ENCODE data around the gene LPAR3.

Gene LPAR3

DNA sequence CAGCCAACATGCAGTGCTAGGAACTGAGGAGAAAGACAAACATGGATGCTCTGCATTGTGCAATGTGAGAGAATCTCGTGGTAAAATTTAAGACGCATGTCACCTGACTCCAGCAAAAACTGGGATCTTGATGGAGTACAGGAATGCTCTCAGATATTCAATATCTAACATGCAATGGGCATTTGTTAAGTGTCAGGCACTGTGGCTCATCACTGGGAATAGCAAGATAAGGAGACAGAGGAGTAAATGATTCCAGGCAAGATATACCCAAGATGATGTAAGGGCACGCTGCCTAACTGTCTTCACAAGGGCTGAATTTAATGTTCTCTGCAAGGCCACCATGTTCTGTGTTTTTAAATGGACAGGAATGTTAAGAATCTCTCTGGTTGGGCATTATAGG lies 67.8 kb downstream of the LPAR3 start:
- in situ Hi-C loops (cut with MboI; ENCODE audit: low sequenced_read_pairs, unreplicated experiment): no loop called here
- DNase-seq (ENCODE audit: low spot score): no peak
- TF ChIP-seq, protein P1, sequence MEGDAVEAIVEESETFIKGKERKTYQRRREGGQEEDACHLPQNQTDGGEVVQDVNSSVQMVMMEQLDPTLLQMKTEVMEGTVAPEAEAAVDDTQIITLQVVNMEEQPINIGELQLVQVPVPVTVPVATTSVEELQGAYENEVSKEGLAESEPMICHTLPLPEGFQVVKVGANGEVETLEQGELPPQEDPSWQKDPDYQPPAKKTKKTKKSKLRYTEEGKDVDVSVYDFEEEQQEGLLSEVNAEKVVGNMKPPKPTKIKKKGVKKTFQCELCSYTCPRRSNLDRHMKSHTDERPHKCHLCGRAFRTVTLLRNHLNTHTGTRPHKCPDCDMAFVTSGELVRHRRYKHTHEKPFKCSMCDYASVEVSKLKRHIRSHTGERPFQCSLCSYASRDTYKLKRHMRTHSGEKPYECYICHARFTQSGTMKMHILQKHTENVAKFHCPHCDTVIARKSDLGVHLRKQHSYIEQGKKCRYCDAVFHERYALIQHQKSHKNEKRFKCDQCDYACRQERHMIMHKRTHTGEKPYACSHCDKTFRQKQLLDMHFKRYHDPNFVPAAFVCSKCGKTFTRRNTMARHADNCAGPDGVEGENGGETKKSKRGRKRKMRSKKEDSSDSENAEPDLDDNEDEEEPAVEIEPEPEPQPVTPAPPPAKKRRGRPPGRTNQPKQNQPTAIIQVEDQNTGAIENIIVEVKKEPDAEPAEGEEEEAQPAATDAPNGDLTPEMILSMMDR (IDR thresholded peaks at IDR 0.05; ENCODE audit: borderline replicate concordance, control extremely low read depth, extremely low read depth, insufficient read depth, missing control alignments): no peak

DNA sequence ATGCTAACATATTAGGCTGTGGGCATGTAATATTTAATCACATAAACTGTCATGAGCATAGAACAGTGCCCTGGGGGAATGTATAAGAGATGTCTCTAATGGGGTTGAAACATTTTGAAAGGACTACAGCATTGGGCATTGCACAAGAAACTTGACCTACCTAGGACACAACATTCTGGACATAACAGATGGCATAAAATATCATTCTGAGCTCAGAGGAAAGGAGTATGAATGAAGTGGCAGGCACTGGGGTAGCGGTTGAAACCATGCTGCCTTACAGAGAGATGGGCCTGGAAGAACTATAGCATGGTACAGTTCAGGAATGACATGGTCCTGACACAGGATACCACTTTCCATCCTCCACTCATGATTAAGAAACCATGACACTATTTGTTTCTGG lies 69.0 kb downstream of the LPAR3 start:
- DNase-seq (ENCODE audit: low spot score): no peak
- in situ Hi-C loops (cut with MboI; ENCODE audit: low sequenced_read_pairs, unreplicated experiment): no loop called here
- TF ChIP-seq, protein P1 (IDR thresholded peaks at IDR 0.05; ENCODE audit: borderline replicate concordance, control extremely low read depth, extremely low read depth, insufficient read depth, missing control alignments): no peak

DNA sequence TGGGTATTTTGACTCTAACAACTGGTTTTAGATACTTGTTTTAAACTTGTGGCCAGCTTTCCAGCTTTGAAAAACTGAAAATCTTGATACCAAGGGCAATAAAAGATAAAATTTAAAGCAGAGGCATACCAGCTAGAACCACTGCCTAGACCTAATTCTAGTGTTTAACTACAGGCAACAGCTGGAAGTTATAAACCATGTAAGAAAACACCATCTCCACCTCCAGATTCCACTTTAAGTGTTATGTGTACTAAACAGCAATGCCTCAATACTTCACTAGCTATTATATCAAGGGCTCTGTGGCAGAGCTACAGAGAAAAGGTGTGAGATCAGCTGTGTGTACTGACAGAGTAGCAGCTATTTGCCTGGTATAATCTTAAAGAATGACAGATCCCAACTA lies 69.5 kb downstream of the LPAR3 start:
- TF ChIP-seq, protein P1 (IDR thresholded peaks at IDR 0.05; ENCODE audit: borderline replicate concordance, control extremely low read depth, extremely low read depth, insufficient read depth, missing control alignments): no peak
- no peak for DNase-seq (ENCODE audit: low spot score)
- in situ Hi-C loops (cut with MboI; ENCODE audit: low sequenced_read_pairs, unreplicated experiment): no loop called here

DNA sequence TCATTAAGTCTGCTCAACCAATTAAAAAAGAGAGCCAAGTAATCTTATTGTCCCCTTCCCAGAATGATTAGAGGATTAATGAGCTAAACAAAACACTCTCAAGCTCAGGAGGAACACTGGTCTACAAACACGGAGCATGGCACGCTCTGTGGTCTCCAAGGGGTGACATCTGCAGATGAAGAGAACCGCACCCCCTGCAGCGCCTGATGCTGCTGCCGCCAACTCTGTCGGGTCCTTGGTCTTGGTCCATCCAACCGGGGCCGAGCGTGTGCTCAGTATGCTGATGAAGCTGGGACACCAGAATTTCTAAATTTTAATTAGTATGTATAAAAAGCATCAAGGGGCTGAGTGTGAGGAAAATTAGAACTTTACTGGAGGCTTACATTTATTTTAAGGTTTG lies 82.7 kb downstream of the LPAR3 start:
- DNase-seq (ENCODE audit: low spot score): no peak
- in situ Hi-C loops (cut with MboI; ENCODE audit: low sequenced_read_pairs, unreplicated experiment): no loop called here
- TF ChIP-seq, protein P1 (IDR thresholded peaks at IDR 0.05; ENCODE audit: borderline replicate concordance, control extremely low read depth, extremely low read depth, insufficient read depth, missing control alignments): no peak

DNA sequence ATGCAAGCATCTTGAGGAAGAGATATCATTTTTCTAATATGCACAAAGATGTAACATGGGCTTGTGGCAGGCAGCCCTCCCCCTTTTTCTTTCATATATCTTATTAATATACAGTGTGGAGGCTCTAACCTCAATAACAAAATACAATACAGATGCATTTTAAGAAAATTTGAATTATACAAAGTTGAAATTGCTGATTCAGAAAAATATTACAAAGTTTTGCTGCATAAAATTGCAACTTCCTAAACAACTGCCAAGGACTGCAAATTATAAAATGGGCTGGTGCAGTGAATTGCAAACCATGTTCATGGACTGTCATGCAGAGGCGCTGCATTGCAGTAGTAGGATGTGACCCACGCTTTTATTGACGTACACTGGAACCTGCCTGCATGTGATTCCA lies 84.0 kb downstream of the LPAR3 start:
- TF ChIP-seq, protein P1 (IDR thresholded peaks at IDR 0.05; ENCODE audit: borderline replicate concordance, control extremely low read depth, extremely low read depth, insufficient read depth, missing control alignments): no peak
- in situ Hi-C loops (cut with MboI; ENCODE audit: low sequenced_read_pairs, unreplicated experiment): no loop called here
- no peak for DNase-seq (ENCODE audit: low spot score)

DNA sequence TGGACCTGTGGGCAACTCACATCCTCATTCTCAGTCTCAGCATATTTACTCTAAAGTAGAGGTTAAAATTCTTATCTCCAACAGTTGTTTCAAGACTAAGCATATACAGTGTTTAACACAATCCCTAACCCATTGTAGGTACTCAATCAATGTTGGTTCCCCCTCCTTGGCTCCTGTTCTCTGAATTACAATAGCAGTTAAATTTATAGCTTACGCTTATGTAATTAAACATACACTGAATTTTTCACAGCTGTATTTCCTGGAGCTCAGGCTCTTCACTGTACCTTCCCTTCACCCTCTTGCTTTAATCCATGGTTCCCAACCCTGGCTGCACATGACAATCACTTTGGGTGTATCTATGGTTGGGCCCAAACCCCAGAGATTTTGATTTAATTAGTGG lies 89.4 kb downstream of the LPAR3 start:
- no peak for DNase-seq (ENCODE audit: low spot score)
- TF ChIP-seq, protein P1 (IDR thresholded peaks at IDR 0.05; ENCODE audit: borderline replicate concordance, control extremely low read depth, extremely low read depth, insufficient read depth, missing control alignments): no peak
- in situ Hi-C loops (cut with MboI; ENCODE audit: low sequenced_read_pairs, unreplicated experiment): no loop called here
